Esophagus squamous epithelium (tissue), 5 donors: ENCODE results near the gene RPAP3. TPM values are rescaled to one million over a fixed set of nuclear protein-coding genes. Genes with fewer than 3 reads are reported as not detected.
A peak's percentile ranks its signal among the peaks of the same experiment; 100 is the strongest.

Experiments used
- DNase-seq: peaks from one replicate; lab custom pipeline; 2025; lab: John Stamatoyannopoulos, UW
- H3K27ac ChIP-seq, 4 donors: fragments of 200-600 bp; sonication (generic); one replicate each; pipeline ENCODE4 v1.5.1; 2016 to 2019; ENCODE audit warnings: mild to moderate bottlenecking in 1 of 4
- H3K27me3 ChIP-seq, 4 donors: fragments of 200-600 bp; sonication (generic); 1 replicate in 3 of 4; 2 replicates in 1 of 4; pipeline versions ENCODE4 v1.5.1 to v1.6.0; 2017 to 2021; ENCODE audit warnings: antibody characterized with exemption in 1 of 4
- H3K36me3 ChIP-seq, 3 donors: fragments of 200-600 bp; sonication (generic); one replicate each; pipeline ENCODE4 v1.5.1; 2016 to 2019
- H3K4me1 ChIP-seq, 3 donors: fragments of 200-600 bp; sonication (generic); one replicate each; pipeline ENCODE4 v1.5.1; 2017 to 2019
- H3K4me3 ChIP-seq, 4 donors: fragments of 200-600 bp; sonication (generic); 1 replicate in 3 of 4; 2 replicates in 1 of 4; pipeline ENCODE4 v1.5.1; 2016 to 2019; ENCODE audit warnings: mild to moderate bottlenecking in 2 of 4, moderate library complexity in 1 of 4
- H3K9me3 ChIP-seq, 3 donors: fragments of 200-600 bp; sonication (generic); one replicate each; pipeline ENCODE4 v1.5.1; 2016 to 2019
- CTCF ChIP-seq, 6 experiments: fragments of 450-650 bp in 4 of 6; fragments of 200-600 bp in 2 of 6; sonication (generic) in 2 of 6; IDR thresholded peaks; one replicate each; pipeline ENCODE4 v1.5.1; 2016 to 2019; ENCODE audit warnings: antibody characterized with exemption in 6 of 6, mild to moderate bottlenecking in 4 of 6, moderate library complexity in 4 of 6
- POLR2A ChIP-seq, 4 donors: fragments of 450-650 bp; IDR thresholded peaks; one replicate each; pipeline ENCODE4 v1.6.1; 2017; ENCODE audit warnings: antibody characterized with exemption in 4 of 4, mild to moderate bottlenecking in 4 of 4, moderate library complexity in 3 of 4
- WGBS, 2 donors: methylation state at CpG; one replicate each; pipeline ENCODE4 v1.1.5; 2018; 5-methylcytosine and 5-hydroxymethylcytosine counted together
- intact Hi-C: fragments of 100-400 bp; cut with DNase I; formaldehyde crosslinking; loops from one replicate; pipeline ENCODE4 v1.15.0; 2022
- total RNA-seq, 4 donors: library from RNA; depleted of rRNA; stranded (reverse); fragments of >200 nt; gene quantifications; one replicate each; pipeline ENCODE4 v1.1.0, GENCODE V29; 2016
- donor health status: DM: yes; HTN: yes; CAD: no.

The RPAP3 gene
- 10 to 100 TPM in 3 of 4 donors, 1 to 10 TPM in 1; 7.7 to 20.3 (median 17.7) TPM for total RNA-seq

- Histone ChIP-seq H3K36me3 (peaks cover 0 to 14% (median 0%) of the 10 kb centered on the region in 3 donors), H3K27ac (peak within 1 kb of the TSS; percentile 91 to 95 (median 94)), H3K4me3 (peak within 1 kb of the TSS; percentile 90 to 99 (median 94)), H3K4me1 (peaks cover 2 to 44% (median 6%) of the 10 kb centered on the region in 3 donors), H3K27me3 (no peaks in the 10 kb centered on the region), H3K9me3 (no peaks in the 10 kb centered on the region)
- peak; percentile 46 to 82 (median 68) for TF ChIP-seq CTCF (IDR thresholded peaks at IDR 0.05)
- peak in 3 of 4 donors; percentile 11 to 80 (median 68) for TF ChIP-seq POLR2A (IDR thresholded peaks at IDR 0.05)
- DNase-seq: peak; percentile 87
- intact Hi-C loops: no loop called here
- 0% methylated on average over 4 of the region's 66 CpGs for WGBS, 2 donors
These were observed at the start of gene RPAP3 for GRCh38 chr12:47705566-47706425. TSS of gene RPAP3 (minus strand) at chr12:47706030. CDS start at chr12:47702840, 3,190 bp downstream.

- Histone ChIP-seq H3K9me3 (no peaks in the 10 kb centered on the region), H3K36me3 (peaks cover 0 to 24% (median under 1%) of the 10 kb centered on the region in 3 donors), H3K27me3 (no peaks in the 10 kb centered on the region), H3K27ac (peak overlapping the region; percentile 84 to 93 (median 90)), H3K4me1 (peaks cover 67 to 91% (median 73%) of the 10 kb centered on the region in 3 donors), H3K4me3 (peak overlapping the region in 3 of 4 donors; percentile 7 to 77 (median 70))
- intact Hi-C loops: no loop called here
- WGBS, 2 donors: 48 to 86% methylated on average over 2 of the region's 3 CpGs
- no peak for DNase-seq
- TF ChIP-seq CTCF (IDR thresholded peaks at IDR 0.05) (no peak), POLR2A (IDR thresholded peaks at IDR 0.05) (no peak)
These were observed 49.1 kb upstream of the RPAP3 start for GRCh38 chr12:47754881-47755280.

GRCh38 chr12:47754126-47754525, 48.3 kb upstream of the RPAP3 start:
- Histone ChIP-seq H3K9me3 (no peaks in the 10 kb centered on the region), H3K4me3 (peak overlapping the region in 2 of 4 donors; percentile 70 to 77), H3K36me3 (peaks cover 0 to 31% (median 5%) of the 10 kb centered on the region in 3 donors), H3K27me3 (no peaks in the 10 kb centered on the region), H3K27ac (peak overlapping the region; percentile 84 to 93 (median 90)), H3K4me1 (peaks cover 61 to 83% (median 66%) of the 10 kb centered on the region in 3 donors)
- intact Hi-C loops: no loop called here
- no peak for DNase-seq
- WGBS, 2 donors: 55 to 79% methylated on average over 4 of the region's 4 CpGs
- TF ChIP-seq CTCF (IDR thresholded peaks at IDR 0.05): no peak
- TF ChIP-seq POLR2A (IDR thresholded peaks at IDR 0.05): no peak

- 36 to 37% methylated on average over 6 to 7 of the region's 11 CpGs for WGBS, 2 donors
- Histone ChIP-seq H3K27me3 (no peaks in the 10 kb centered on the region), H3K9me3 (no peaks in the 10 kb centered on the region), H3K4me1 (peaks cover 58 to 77% (median 59%) of the 10 kb centered on the region in 3 donors), H3K36me3 (peaks cover 0 to 39% (median 5%) of the 10 kb centered on the region in 3 donors), H3K27ac (peak overlapping the region; percentile 84 to 93 (median 90)), H3K4me3 (peak overlapping the region in 2 of 4 donors; percentile 3 to 77)
- no peak for DNase-seq
- TF ChIP-seq POLR2A (IDR thresholded peaks at IDR 0.05) (no peak), CTCF (IDR thresholded peaks at IDR 0.05) (peak in 3 of 6 experiments; percentile 16 to 23 (median 20))
- intact Hi-C loops: no loop called here
These were observed 47.5 kb upstream of the RPAP3 start for GRCh38 chr12:47753021-47754001.
